ENCODE results near the gene IFNW1.

The IFNW1 gene

GRCh38 chr9:21104787-21105186, 36.8 kb downstream of the IFNW1 start:
- DNase-seq, result no peak

- DNase-seq, result no peak
These were observed 39.3 kb downstream of the IFNW1 start for GRCh38 chr9:21102305-21102704.

GRCh38 chr9:21097817-21098216, 43.8 kb downstream of the IFNW1 start:
- DNase-seq, result no peak

GRCh38 chr9:21096901-21097255, 44.8 kb downstream of the IFNW1 start:
- no peak for DNase-seq

GRCh38 chr9:21096172-21096900, 45.3 kb downstream of the IFNW1 start:
- no peak for DNase-seq

- no peak for DNase-seq
These were observed 46.1 kb downstream of the IFNW1 start for GRCh38 chr9:21095561-21095960.

Data from NCI-H1694 (cell line).